DMS153 (cell line): Measurements from ENCODE around the gene CCDC188.

ENCODE experiments used
- DNase-seq: peaks from one replicate; lab custom pipeline; 2025; lab: John Stamatoyannopoulos, UW

CCDC188 gene

GRCh38 chr22:20106205-20106848, 44.5 kb downstream of the CCDC188 start:
- no peak for DNase-seq

GRCh38 chr22:20105456-20106204, 45.2 kb downstream of the CCDC188 start:
- no peak for DNase-seq

- DNase-seq: no peak
Observed at GRCh38 chr22:20102203-20102780, 48.6 kb downstream of the CCDC188 start.

DNA sequence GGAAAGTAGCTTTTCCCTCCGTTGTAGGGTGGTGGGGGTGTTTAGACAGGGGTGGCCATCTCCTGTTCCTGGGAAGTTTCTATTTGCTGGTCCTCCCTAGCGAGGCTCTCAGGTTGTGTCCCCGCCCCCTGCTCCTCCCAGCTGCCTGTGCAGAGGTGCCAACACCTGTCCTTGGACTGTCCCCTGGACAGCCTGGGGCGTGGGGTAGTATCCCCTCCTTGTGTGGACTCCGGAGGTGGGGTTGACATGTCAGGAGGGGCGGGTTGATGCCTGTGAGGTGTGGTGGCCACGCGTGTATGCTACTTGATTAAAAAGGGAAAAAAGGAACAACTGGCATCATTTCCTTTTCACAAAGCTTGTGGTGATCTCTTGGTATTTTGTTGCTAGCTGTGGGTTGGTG, 49.2 kb downstream of the CCDC188 start:
- no peak for DNase-seq

- no peak for DNase-seq
Observed at GRCh38 chr22:20099099-20099711, 51.6 kb downstream of the CCDC188 start.
